ENCODE measurements around the gene EPSTI1. TPM values are rescaled to one million over a fixed set of nuclear protein-coding genes. Genes with fewer than 3 reads are reported as not detected.

Gene EPSTI1
- total and polyA plus RNA-seq, 10 of the 15 experiments (the other 5 are each of a cell fraction or from before 2014, with no cell fraction given) = 4.7 to 32.0 (median 24.2) TPM

DNA sequence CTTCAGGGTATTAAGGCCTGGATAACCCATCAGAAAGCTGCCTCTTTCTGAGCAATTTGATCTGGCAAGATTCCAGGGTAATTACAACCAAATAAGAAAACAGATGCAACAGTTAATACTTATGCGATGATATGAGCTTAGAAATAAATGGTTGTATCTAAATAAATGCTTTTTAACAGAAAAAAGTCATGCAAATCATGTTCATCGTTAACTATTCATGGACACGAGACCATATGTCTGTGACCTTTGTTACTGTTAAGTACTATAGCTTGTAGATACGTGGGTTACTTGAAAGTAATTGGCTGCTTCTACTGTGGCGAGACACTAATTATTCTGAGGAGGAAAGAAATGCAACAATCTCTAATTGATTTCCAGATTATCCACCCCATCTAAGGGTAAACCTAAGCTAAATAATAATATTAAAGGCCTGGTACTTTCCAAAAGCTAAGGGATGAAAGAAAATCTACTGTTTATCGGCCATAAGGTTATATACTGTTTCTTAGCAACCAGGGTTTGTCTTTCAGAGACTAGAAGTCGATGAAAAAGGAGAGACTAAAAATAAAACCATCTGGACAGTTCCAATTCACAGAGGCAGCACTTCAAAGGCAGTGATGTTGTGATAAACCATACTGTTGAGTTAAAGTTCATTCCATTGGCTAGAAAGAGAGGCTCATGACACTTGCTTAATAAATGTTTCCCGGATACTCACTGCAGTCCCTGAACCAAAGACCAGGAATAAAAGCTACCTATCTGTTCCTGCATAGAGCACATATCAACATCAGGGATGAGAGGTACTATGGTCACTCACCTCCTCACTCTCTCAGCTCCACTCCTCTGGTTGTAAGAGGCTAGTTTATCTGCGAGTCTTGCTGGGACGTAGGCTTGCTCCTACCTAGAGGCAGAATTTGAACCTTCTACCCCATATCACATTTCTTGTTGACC lies 1.5 kb downstream of the EPSTI1 start (continued):
- TF ChIP-seq, protein P1, sequence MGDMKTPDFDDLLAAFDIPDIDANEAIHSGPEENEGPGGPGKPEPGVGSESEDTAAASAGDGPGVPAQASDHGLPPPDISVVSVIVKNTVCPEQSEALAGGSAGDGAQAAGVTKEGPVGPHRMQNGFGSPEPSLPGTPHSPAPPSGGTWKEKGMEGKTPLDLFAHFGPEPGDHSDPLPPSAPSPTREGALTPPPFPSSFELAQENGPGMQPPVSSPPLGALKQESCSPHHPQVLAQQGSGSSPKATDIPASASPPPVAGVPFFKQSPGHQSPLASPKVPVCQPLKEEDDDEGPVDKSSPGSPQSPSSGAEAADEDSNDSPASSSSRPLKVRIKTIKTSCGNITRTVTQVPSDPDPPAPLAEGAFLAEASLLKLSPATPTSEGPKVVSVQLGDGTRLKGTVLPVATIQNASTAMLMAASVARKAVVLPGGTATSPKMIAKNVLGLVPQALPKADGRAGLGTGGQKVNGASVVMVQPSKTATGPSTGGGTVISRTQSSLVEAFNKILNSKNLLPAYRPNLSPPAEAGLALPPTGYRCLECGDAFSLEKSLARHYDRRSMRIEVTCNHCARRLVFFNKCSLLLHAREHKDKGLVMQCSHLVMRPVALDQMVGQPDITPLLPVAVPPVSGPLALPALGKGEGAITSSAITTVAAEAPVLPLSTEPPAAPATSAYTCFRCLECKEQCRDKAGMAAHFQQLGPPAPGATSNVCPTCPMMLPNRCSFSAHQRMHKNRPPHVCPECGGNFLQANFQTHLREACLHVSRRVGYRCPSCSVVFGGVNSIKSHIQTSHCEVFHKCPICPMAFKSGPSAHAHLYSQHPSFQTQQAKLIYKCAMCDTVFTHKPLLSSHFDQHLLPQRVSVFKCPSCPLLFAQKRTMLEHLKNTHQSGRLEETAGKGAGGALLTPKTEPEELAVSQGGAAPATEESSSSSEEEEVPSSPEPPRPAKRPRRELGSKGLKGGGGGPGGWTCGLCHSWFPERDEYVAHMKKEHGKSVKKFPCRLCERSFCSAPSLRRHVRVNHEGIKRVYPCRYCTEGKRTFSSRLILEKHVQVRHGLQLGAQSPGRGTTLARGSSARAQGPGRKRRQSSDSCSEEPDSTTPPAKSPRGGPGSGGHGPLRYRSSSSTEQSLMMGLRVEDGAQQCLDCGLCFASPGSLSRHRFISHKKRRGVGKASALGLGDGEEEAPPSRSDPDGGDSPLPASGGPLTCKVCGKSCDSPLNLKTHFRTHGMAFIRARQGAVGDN (IDR thresholded peaks at IDR 0.05) = 0 out of 2 replicates have a peak, but pooled peaks have one; percentile 15
- TF ChIP-seq RELA (IDR thresholded peaks at IDR 0.05; ENCODE audit: borderline replicate concordance, partially characterized antibody) = no peak
- TF ChIP-seq MTA2 (IDR thresholded peaks at IDR 0.05; ENCODE audit: low read depth) = peak; percentile 53
- TF ChIP-seq SMARCA5 (IDR thresholded peaks at IDR 0.05) = 0 out of 2 replicates have a peak, but pooled peaks have one; percentile 16

DNA sequence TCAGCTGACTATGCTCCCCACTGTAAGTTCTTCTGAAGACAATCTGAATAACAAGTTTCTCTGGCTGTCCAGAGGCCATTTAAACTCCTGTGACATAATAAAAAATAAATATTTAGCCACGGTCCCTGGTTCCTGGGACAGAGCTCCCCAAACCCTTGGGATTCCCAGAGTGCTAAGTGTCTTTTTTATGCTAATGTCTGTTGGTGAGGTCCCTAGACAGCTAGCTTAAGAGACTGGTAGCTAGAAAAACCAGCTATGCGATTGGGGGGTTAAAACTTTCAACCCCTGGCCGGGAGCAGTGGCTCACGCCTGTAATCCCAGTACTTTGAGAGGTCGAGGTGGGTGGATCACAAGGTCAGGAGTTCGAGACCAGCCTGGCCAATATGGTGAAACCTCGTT lies 5.9 kb downstream of the EPSTI1 start:
- TF ChIP-seq, protein P2, sequence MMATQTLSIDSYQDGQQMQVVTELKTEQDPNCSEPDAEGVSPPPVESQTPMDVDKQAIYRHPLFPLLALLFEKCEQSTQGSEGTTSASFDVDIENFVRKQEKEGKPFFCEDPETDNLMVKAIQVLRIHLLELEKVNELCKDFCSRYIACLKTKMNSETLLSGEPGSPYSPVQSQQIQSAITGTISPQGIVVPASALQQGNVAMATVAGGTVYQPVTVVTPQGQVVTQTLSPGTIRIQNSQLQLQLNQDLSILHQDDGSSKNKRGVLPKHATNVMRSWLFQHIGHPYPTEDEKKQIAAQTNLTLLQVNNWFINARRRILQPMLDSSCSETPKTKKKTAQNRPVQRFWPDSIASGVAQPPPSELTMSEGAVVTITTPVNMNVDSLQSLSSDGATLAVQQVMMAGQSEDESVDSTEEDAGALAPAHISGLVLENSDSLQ (IDR thresholded peaks at IDR 0.05) = no peak
- TF ChIP-seq, protein P3, sequence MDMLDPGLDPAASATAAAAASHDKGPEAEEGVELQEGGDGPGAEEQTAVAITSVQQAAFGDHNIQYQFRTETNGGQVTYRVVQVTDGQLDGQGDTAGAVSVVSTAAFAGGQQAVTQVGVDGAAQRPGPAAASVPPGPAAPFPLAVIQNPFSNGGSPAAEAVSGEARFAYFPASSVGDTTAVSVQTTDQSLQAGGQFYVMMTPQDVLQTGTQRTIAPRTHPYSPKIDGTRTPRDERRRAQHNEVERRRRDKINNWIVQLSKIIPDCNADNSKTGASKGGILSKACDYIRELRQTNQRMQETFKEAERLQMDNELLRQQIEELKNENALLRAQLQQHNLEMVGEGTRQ (IDR thresholded peaks at IDR 0.05; ENCODE audit: borderline replicate concordance, low read depth, low read length) = no peak
- TF ChIP-seq STAT3 (IDR thresholded peaks at IDR 0.05; ENCODE audit: low read depth, low read length) = no peak
- no peak for TF ChIP-seq BCL11A (IDR thresholded peaks at IDR 0.05; ENCODE audit: low read depth, low read length)
- no peak for TF ChIP-seq MTA3 (IDR thresholded peaks at IDR 0.05; ENCODE audit: borderline replicate concordance, low read length)
- RAD21 ChIA-PET (ENCODE audit: unreplicated experiment) = interaction anchor here (1.0 to 1.1 kb wide), 3 partner anchors 11 to 652 kb away, joined by 3 read pairs; no protein-coding TSS in a partner anchor
- BruUV-seq (replicated peaks) = no TSS peak

More for the DNA sequence above, 5.9 kb downstream of the EPSTI1 start:
- Histone ChIP-seq H3K4me3 (no peak overlapping the region), H3K9ac (ENCODE audit: control insufficient read depth, insufficient read depth, low read length) (no peak overlapping the region), H3K27ac (ENCODE audit: control insufficient read depth, insufficient read depth) (no peak overlapping the region), H2AFZ (ENCODE audit: control insufficient read depth, low read depth, low read length) (no peak overlapping the region), H3K79me2 (ENCODE audit: control insufficient read depth, insufficient read depth, low read length) (peaks cover 32% of the 10 kb centered on the region), H4K20me1 (ENCODE audit: control insufficient read depth, insufficient read depth) (no peaks in the 10 kb centered on the region), H3K36me3 (ENCODE audit: control insufficient read depth in 2 of 2, insufficient read depth in 2 of 2, low read length in 1 of 2) (peaks cover 0 to 10% of the 10 kb centered on the region in 2 experiments; a peak in 1 of 4 replicates), H3K4me1 (ENCODE audit: control insufficient read depth, insufficient read depth, low read length) (peaks cover 16% of the 10 kb centered on the region), H3K9me3 (replicated peaks; ENCODE audit: control insufficient read depth, insufficient read depth, low read length) (no peaks in the 10 kb centered on the region; the same call in 2 of the 3 replicates), H3K4me2 (ENCODE audit: control insufficient read depth, insufficient read depth) (0 out of 2 replicates have a peak overlapping the region, but pooled peaks have one; percentile 30), H3K27me3 (replicated peaks in 1 of 2; ENCODE audit: control insufficient read depth in 2 of 2, insufficient read depth in 2 of 2, low read length in 1 of 2) (no peaks in the 10 kb centered on the region)
- ChIA-PET SMC1A (ENCODE audit: uncharacterized antibody, unreplicated experiment) (interaction anchor here (0.9 to 11.2 kb wide), 9 partner anchors 12 to 146 kb away, joined by 3 to 150 read pairs (median 4); partner anchors contain the start of gene DNAJC15), POLR2A (interaction anchor here (0.9 to 2.2 kb wide), 3 partner anchors 11 to 39 kb away, joined by 3 to 8 read pairs (median 6); no protein-coding TSS in a partner anchor), CTCF (interaction anchor here (0.7 to 1.5 kb wide), 5 partner anchors 10 to 100 kb away, joined by 3 to 4 read pairs (median 3); partner anchors contain the start of gene DNAJC15)
- intact Hi-C loops (cut with micrococcal nuclease; ENCODE audit: unreplicated experiment) (no loop called here), in situ Hi-C loops (cut with MboI) (no loop called here)
- DNase-seq (ENCODE audit: low read depth, low spot score) = no peak
- no peak for ATAC-seq
- no peak for FAIRE-seq
- 77% methylated on average over 5 of the region's 7 CpGs for WGBS (ENCODE audit: insufficient coverage, insufficient replicate concordance, low lambda C conversion rate, missing lambda C conversion rate)

Measured in GM12878 (cell line).